ENCODE results near the gene TMC1.
"Not testable (repeated sequence)": the region's sequence is repeated elsewhere in the genome, so short reads cannot be mapped to it uniquely, and the experiment has no call there.

The TMC1 gene

DNA sequence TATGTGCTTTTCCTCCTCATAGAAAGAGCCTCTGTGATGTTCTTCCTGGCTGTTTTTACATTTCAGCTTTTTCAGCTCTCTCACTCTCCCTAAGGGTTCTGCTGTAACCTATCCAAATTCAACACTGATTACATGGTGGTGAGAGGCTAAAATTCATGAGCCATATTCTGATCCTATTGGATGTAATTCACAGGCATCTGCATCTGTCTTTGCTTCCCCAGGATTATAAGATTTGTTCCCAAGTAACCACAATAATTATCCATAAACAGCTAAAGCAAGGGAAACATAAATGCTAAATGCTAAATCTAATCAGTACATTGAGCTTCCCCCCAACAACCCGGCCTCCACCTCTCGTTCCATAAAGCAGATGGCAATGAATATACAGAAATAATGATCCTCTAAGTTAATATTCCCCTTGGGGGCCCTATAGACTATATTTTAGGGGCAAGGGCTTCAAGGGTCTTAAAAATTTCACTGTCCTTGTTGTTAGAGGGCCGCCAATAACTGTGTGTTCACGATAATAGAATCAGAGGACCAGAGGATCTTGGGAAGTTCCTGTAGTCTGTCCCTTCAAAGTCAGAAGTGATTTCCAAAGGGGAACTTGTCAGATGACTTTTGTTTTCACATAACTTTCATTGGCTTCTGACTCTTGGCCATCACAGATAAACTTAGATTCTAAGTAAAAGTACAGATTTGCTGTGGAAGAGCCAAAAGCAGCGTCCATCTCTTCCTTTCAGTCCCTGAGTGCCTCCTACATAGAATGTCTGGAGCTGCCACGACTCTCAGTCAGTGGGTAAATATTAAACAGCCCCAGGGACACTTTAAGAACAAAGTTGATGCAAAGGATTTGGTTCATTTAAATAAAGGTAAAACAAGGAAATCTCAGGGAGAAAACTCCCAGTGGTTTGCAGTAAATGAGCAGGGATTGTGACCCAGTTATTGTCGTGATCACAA, 305.9 kb downstream of the TMC1 start:
- no peak for DNase-seq (ENCODE audit: low spot score)

DNA sequence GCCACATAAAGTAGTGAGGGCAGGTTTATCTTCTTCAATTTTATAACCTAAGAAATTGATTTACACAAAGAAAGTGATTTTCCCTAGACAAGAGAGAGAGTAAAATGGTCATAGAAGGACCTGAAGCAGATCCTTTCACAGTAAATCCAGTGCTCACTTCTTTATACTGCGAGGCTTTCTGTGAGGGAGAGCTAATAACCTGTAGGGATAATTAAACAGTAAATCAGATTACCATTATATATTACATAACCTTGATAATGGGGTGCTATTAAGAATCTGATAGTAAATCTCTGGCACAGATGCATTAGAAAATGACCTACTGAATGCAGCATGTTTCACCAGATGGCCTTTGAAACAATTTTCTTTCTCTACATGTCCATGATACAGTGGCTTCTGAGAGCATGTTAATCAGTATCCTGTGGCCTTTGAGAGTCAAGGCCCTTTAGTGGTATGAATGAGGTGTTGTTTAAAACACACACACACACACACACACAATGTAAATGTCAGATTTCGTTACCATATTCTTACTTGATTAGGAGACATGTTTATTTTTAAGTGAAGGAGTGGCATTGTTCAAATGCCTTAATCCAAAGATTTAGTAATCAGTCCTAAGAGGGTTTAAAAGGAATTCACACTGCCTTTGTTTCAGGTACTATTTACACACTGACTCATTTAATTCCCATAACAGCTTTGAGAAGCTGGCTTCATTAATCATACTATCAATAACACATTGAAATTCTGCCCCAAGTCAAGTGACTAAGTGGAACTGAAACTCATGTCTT, 306.7 kb downstream of the TMC1 start:
- no peak for DNase-seq (ENCODE audit: low spot score)

DNA sequence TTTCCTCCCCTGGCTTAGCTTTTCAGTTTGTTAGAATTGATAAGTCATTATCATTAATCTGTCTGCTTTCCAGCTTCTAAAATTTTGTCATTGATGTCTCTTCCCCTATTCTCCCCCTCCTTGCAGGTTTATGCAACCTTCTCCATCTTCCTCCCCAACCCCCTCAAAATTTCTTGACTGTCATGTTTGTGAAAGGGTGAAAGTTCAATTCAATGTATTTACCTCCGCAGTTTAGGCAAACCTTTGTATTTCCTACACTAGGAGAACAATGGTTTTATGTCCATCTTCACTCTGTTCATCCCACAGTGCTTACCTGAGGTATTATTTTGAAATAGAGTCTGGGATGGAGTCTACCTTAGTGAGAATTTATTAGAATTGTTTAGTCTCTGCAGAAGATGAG, 313.6 kb downstream of the TMC1 start:
- DNase-seq (ENCODE audit: low spot score): no peak

DNA sequence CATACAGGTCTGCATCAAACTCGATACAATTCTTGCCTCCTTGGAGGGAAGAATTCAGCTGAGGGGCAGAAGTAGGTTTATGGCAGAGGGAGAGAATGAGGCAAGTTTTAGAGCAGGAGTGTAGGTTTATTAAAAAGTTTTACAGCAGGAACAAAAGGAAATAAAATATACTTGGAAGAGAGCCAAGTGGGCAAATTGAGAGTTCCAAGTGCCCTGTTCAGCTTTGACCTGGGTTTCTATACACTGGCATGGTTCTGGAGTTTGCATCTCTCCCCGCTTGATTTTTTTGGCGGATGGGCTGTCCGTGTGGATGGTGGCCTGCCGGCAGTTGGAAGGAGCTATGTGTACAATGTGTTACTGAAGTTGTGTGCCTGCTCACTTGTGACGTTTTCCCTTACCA, 315.4 kb downstream of the TMC1 start:
- DNase-seq (ENCODE audit: low spot score): no peak

DNA sequence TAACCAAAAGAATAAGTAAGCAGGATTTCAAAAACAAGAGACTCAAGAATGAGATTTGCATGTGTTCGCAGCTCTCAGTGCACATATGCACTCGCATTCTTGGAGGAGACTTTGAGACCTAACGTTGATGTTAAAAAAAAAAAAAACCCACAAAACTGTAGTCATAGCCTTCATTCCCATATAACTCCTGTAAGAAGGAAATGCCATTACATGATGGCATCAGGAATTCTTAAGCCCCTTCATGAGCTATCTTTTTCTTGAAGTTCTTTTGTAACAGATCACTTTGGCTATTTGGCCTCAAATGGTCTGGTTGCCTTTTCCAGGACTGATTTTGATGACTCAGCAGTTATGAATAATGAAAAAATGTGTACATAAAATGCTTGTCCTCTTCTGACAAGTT, 317.7 kb downstream of the TMC1 start:
- DNase-seq (ENCODE audit: low spot score): no peak

DNA sequence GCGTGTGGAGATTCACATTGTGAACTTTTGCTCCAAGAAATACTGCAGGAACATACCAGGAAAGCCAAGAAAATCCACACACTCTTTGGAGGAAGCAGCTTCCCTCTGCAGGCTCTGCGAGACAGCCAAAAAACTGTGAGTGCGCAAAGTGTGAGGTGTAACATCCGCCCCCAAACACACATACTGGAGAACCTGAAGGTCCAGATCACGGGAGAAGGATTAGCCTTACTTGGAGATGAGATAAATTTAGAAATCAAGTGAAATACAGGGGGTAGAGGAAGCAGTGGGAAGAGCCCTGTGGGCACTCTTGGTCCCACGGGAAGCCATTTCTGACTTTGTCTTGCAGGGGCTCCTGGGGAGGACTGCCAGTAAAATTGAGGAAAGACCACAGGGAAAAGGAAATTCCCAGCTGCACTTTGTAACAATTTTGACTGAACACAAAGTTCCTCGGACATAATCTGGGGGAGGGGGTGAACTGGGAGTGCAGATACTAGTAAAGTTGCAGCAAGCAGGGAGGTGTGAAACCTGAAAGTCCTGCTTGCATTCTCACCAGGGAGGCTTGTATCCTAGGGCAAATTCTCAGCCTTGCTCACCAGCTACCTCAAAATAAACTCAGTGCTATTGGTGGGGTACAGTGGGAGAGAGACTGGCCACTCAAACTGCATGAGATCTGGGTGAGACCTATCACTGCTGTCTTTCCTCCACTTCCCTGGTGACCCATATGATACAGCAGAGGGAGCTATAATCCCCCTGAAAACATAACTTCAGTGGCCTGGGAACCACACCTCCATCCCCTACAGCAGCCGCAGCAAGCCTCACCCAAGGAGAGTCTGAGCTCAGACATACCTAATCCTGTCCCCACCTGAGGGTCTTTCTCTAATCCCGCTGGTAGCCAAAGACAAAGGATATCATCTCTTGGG, 322.4 kb downstream of the TMC1 start:
- DNase-seq (ENCODE audit: low spot score): no peak

DNA sequence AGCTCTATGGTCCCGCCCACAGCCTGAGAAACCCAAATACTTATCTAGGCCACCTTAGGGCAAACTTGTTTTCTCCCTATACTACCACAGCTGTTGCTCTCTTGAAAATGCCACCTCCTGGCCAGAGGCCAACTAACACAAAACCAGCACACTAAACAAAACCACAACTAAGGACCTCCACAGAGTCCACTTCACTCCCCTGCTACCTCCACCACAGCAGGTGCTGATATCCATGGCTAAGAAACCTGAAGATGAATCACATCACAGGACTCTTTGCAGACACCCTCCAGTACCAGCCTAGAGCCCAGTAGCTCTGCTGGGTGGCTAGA, 323.0 kb downstream of the TMC1 start:
- no peak for DNase-seq (ENCODE audit: low spot score)

DNA sequence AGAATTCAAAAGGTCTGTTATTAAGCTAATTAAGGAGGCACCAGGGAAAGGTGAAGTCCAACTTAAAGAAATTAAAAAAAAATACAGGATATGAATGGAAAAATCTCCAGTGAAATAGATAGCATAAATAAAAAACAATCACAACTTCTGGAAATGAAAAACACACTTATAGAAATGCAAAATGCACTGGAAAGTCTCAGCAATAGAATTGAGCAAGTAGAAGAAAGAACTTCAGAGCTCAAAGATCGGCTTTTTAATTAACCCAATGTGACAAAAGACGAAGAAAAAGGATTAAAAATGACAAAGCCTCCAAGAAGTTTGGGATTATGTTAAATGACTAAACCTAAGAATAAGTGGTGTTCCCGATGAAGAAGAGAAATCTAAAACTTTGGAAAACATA, 323.6 kb downstream of the TMC1 start:
- not testable (repeated sequence) for DNase-seq (ENCODE audit: low spot score)

DNA sequence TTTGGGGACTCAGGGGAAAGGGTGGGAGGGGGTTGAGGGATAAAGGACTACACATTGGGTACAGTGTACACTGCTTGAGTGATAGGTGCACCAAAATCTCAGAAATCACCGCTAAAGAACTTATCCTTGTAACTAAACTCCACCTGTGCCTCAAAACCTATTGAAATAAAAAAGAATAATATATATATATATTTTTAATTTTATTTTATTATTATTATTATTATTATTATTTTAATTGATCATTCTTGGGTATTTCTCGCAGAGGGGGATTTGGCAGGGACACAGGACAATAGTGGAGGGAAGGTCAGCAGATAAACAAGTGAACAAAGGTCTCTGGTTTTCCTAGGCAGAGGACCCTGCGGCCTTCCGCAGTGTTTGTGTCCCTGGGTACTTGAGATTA, 328.8 kb downstream of the TMC1 start:
- not testable (repeated sequence) for DNase-seq (ENCODE audit: low spot score)

DNA sequence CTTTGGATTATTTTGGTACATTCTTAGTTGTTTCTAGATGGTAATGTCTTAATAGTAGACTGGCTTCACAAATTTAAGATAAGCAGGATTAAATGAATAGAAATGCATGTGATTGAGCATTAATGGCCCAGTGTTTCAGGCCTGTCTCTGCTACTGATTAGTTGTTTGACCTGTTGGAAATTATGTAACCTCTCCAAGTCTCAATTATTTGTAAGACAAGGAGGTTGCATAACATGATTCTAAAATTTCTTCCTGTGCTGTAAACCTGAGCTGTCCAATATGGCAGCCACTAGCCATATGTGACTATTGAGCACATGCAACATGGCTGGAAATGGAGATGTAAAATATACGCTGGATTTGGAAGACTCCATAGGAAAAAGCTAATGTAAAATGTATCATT, 333.9 kb downstream of the TMC1 start:
- no peak for DNase-seq (ENCODE audit: low spot score)

DNA sequence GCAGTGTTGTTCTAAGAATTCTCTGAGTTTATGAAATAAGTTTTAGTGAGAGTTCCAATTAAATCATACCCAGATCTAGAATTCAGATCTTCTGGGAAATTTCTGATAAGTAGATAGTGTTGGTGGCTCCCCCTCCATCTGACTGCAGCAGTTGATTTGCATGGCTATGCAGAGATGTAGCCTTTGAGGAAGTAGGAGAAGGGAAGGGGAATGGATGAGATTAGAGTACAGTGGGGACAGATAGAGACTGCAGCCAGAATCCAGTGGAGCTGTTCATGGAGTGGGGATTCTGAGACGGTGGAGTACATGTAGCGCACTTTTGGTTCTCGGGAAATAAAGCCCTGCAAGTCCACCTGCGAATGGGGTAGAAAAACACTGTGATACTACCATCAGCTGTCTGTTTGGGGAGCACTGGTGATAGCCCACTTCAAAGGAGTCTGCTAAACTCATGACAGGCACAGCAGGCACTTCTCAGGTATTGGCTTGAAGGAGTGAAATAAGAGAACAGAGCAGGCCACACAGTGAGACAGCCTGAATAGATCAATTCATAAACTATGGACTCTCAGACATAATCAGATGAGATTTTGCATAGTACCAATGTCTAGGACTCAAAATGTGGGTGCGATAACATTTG, 334.6 kb downstream of the TMC1 start:
- DNase-seq (ENCODE audit: low spot score): no peak

DNA sequence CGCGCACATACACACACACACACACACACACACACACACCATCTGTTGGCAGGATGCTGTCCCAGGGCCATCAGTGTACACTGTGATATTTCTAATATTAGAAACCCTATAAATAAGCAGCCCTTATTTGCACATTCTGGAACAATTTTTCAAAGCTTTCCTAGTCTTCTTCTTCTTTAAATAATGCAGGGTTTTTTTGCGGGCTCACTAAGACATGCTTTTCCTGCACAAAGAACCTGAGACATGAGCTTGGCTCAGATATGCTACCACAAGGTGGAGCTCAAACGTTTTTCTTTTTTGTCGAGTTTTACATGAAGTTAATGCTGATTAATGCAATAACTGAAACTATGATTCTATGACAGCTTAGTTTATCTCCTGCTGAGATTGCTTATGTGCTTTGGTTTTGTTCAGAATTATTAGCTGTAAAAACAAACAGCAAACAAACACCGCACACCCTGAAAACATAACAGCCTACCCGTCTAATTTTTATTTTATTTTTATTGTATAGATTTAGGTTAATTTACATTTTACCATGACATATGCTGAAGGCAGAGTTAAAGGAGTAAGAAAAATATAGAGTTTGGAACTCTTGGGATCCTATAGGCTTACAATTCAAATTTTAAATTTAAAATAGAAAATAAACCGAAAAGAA, 335.7 kb downstream of the TMC1 start:
- peak; percentile 63 for DNase-seq (ENCODE audit: low spot score)

DNA sequence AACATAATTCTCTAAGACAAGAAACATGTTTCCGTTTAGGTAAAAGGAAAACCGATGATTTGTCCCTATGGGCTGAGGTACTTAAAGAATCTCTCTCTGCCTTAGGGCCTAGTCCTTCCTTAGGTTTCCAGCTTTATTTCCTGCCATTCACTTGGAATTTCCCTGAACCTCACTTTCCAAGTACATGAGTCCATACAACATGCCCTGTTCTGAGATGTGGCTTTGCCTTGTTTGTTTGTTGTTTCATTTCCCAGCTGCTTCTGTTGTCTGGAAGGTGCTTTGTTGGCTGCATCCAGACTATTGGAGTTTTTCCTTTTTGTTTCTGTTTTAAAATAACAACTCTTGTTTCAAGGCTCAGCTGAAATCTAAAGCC, 336.2 kb downstream of the TMC1 start:
- DNase-seq (ENCODE audit: low spot score): no peak

DNA sequence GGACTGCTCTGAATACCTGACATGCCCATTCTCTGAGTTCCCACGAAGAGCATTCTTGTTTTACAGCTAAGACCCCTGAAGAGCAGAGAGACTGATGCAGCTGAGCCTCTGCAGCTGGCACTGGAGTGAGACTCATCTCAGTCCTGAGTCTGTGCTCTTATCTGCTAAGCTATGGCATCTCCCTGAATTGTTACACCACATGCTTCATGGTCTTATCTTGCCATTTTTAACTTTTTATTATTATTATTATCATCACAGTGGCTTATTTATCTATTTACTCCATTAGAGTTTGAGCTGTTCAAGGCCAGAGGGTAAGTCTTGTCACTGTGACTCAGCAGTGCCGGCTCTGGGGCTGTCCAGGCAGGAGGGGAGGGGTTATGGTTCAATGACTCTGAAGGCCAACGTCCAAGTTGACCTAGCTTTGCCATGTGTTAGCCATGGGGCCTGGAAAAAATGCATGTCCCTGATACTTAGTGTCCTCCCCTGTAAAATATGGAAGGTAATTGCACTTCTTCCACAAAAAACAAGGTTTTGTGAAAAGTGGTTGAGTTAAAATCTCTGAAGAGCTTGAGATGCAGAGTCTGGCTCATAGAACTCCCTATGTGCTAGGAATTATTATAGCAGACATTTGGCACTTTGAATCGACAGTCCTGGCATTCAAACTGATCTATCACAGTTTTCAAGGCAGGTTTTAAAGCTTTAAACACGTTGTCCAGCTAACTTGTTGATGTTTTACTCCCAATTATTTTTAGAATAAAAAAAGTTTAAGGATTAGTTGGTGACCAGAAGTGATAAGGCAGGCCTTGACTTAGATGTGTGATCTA, 336.9 kb downstream of the TMC1 start:
- no peak for DNase-seq (ENCODE audit: low spot score)

DNA sequence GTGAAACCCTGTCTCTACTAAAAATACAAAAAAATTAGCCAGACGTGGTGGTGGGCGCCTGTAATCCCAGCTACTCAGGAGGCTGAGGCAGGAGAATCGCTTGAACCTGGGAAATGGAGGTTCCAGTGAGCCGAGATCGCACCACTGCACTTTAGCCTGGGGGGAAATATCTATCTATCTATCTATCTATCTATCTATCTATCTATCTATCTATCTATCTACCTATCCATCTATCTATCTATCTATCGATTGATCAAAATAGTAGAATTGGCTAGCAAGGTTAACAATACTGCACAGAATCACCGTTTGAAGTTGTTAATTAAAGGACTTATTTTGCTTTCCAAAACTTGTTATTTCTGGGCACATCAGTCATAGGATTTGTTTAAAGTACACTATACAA, 341.4 kb downstream of the TMC1 start:
- not testable (repeated sequence) for DNase-seq (ENCODE audit: low spot score)

DNA sequence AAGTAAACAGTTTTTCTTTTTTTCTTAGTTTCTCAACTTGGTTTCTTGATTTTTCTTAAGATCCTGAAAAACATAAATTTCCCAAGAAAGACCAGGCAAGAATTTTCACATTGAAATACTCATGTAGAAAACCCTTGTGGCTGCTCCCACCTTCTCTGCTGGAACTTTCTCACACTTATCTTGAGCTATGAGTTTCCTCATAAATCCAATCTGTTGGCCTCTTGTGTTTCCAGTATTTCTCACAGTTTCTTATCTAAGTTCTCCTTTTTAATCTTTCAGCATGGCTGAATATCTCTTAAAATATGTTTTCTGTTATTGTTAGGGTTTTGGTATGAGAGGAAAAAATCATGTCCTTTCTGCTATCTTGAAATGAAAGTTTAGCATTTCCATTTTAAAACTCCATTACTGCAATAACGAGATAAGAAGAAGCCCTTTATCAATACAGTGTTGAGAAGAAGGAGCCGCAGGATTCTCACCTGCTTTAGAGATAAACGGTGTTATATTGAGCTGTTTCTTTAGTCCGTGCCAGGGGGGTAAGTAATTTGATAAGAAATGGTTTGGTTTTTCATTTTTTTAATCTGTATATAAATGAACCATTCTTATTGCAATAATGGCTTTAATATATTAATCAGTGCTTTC, 342.2 kb downstream of the TMC1 start:
- no peak for DNase-seq (ENCODE audit: low spot score)

DNA sequence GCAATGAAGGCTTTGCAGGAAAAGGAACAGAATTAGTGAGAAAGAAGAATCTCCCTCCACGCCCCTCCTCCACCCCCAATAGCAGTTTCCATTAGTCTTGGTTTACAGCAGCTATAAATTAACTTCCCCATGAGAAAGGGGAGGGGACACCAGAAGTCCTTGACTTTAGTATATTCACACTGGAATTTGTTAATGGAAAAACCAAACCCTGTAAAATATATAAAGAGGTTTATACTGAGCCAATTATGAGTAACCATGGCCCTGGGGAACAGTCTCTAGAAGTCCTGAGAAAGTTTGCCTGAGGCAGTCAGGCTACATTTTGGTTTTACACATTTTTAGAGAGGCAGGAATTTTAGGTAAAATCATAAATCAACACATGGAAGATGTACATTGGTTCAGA, 342.9 kb downstream of the TMC1 start:
- no peak for DNase-seq (ENCODE audit: low spot score)

DNA sequence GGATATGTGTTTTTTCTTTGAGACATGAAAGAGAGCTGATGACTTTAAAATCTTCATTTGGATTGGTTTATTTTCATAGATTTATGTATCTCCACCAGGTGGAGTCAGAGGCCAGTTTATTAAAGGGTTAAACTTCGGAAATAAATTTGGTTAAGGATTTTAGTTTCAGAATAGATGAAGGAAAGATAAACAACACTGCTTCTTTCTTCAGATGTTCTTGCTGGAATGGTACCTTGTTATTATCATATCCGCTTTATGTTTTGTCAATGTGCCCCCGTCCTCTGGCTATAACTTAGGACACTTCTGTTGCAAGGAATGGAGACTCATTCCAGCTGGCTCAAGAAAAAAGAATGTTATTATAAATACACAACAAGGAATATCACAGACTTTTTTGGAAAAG, 350.3 kb downstream of the TMC1 start:
- no peak for DNase-seq (ENCODE audit: low spot score)

DNA sequence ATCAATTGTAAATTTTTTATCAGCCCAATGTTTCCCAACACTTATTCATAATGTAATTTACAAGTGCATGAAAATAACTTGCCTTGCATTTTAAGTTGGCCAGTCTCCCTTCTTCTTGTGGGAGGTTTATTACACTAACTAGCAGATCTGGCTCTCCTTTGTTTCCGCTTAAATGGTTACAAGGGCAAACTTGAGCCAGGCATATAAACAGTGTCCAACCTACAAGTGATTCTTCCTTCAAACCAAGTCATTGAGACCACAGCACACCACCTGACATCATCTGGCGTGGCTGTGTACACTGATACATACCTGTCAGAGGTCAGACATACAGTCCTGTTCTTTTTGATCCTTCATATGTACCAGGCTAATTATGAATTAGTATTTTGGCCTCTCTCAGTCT, 351.3 kb downstream of the TMC1 start:
- DNase-seq (ENCODE audit: low spot score): no peak

DNA sequence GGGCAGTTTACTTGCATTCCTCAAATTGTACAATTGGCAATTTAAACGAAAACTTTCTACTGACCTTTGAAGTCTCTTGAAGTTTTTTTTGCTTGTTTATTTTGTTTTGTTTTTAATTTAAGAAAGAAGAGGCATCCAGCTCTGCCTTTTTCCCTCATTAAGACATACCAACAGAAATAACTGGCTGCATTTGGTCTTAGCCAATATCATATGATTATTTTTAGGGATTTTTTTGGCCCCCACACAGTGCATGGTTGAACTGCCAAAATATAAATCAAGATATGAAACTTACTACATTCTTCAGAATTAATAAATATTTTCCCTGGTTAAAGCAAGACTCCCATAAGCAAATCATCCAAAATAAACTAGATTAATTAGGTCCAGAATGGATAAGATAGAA, 352.0 kb downstream of the TMC1 start:
- no peak for DNase-seq (ENCODE audit: low spot score)

All from putamen (tissue), 1 donor.